ENCODE measurements around the gene RCAN1. TPM values are rescaled to one million over a fixed set of nuclear protein-coding genes. Genes with fewer than 3 reads are reported as not detected.

The RCAN1 gene
- total and polyA plus RNA-seq, 4 donors, result 26.7 to 67.9 (median 46.7) TPM

DNA sequence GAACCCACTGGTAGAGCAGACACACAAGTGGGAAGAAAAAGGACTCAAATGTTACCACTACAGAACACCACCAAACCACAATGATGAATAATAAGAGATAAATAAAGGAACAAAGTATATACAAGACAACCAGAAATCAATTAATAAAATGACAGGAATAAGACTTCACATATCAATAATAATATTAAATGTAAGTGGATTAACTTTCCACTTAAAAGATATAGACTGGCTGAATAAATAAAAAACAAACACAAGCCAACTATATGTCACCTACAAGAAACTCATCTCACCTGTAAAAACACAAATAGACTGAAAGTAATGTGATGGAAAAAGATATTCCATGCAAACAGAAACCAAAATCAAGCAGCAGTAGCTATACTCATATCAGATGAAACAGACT lies 46.9 kb upstream of the RCAN1 start:
- DNase-seq (ENCODE audit: low spot score), result no peak
- H3K4me3 ChIP-seq (ENCODE audit: low read depth in 1 of 3, low read length in 3 of 3), result no peak overlapping the region
- H3K27me3 ChIP-seq (ENCODE audit: control insufficient read depth in 4 of 4, insufficient read depth in 4 of 4, low read length in 3 of 4), result peaks cover 0 to 12% (median 2%) of the 10 kb centered on the region in 4 donors
- no peak overlapping the region for H3K27ac ChIP-seq (ENCODE audit: low read depth in 1 of 2, low read length in 2 of 2)
- H3K9me3 ChIP-seq (ENCODE audit: control insufficient read depth in 4 of 4, low read length in 3 of 4), result peaks cover 2 to 7% (median 3%) of the 10 kb centered on the region in 4 donors
- no peaks in the 10 kb centered on the region for H3K36me3 ChIP-seq (ENCODE audit: control insufficient read depth in 4 of 4, insufficient read depth in 3 of 4, low read depth in 1 of 4, low read length in 3 of 4)
- H3K9ac ChIP-seq (ENCODE audit: low read depth in 1 of 2, low read length in 2 of 2), result no peak overlapping the region
- TF ChIP-seq FOXA2 (IDR thresholded peaks at IDR 0.05) (no peak), NR2F2 (IDR thresholded peaks at IDR 0.05) (no peak), EGR1 (IDR thresholded peaks at IDR 0.05; ENCODE audit: low read depth in 2 of 2) (no peak), JUND (IDR thresholded peaks at IDR 0.05) (no peak), YY1 (IDR thresholded peaks at IDR 0.05) (no peak)
- TF ChIP-seq, protein P1, sequence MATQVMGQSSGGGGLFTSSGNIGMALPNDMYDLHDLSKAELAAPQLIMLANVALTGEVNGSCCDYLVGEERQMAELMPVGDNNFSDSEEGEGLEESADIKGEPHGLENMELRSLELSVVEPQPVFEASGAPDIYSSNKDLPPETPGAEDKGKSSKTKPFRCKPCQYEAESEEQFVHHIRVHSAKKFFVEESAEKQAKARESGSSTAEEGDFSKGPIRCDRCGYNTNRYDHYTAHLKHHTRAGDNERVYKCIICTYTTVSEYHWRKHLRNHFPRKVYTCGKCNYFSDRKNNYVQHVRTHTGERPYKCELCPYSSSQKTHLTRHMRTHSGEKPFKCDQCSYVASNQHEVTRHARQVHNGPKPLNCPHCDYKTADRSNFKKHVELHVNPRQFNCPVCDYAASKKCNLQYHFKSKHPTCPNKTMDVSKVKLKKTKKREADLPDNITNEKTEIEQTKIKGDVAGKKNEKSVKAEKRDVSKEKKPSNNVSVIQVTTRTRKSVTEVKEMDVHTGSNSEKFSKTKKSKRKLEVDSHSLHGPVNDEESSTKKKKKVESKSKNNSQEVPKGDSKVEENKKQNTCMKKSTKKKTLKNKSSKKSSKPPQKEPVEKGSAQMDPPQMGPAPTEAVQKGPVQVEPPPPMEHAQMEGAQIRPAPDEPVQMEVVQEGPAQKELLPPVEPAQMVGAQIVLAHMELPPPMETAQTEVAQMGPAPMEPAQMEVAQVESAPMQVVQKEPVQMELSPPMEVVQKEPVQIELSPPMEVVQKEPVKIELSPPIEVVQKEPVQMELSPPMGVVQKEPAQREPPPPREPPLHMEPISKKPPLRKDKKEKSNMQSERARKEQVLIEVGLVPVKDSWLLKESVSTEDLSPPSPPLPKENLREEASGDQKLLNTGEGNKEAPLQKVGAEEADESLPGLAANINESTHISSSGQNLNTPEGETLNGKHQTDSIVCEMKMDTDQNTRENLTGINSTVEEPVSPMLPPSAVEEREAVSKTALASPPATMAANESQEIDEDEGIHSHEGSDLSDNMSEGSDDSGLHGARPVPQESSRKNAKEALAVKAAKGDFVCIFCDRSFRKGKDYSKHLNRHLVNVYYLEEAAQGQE (IDR thresholded peaks at IDR 0.05), result no peak
- no peaks in the 10 kb centered on the region for H3K4me1 ChIP-seq (ENCODE audit: control insufficient read depth in 4 of 4, insufficient read depth in 4 of 4, low read length in 3 of 4)

DNA sequence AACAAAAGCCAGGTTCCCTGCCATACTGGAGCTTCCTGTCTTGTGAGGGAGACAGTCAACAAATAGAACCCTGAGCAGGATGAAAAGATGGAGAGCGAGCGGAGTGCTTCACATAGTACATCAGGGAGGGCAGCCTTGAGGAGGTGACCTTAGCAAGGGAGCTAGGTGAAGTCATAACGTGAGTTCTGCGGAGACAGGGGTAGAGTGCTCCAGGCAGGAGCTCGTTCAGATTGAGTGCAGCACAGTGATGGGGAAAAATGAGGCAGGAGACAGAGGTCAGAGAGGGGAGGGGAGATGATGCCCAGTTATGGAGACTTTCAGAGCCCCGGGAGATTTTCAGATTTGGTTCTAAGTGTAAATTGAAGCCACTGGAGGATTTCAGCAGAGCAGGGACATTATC lies 38.6 kb upstream of the RCAN1 start:
- DNase-seq (ENCODE audit: low spot score), result no peak
- Histone ChIP-seq H3K27ac (ENCODE audit: low read depth in 1 of 2, low read length in 2 of 2) (no peak overlapping the region), H3K4me1 (ENCODE audit: control insufficient read depth in 4 of 4, insufficient read depth in 4 of 4, low read length in 3 of 4) (no peaks in the 10 kb centered on the region), H3K36me3 (ENCODE audit: control insufficient read depth in 4 of 4, insufficient read depth in 3 of 4, low read depth in 1 of 4, low read length in 3 of 4) (no peaks in the 10 kb centered on the region), H3K27me3 (ENCODE audit: control insufficient read depth in 4 of 4, insufficient read depth in 4 of 4, low read length in 3 of 4) (peaks cover 0 to 4% (median 3%) of the 10 kb centered on the region in 4 donors), H3K9ac (ENCODE audit: low read depth in 1 of 2, low read length in 2 of 2) (no peak overlapping the region), H3K4me3 (ENCODE audit: low read depth in 1 of 3, low read length in 3 of 3) (no peak overlapping the region), H3K9me3 (ENCODE audit: control insufficient read depth in 4 of 4, low read length in 3 of 4) (no peaks in the 10 kb centered on the region)
- no peak for TF ChIP-seq HNF4G (IDR thresholded peaks at IDR 0.05)
- TF ChIP-seq HNF4A (conservative IDR thresholded peaks at IDR 0.05), result no peak
- TF ChIP-seq, protein P1 (IDR thresholded peaks at IDR 0.05), result no peak
- TF ChIP-seq, protein P2, sequence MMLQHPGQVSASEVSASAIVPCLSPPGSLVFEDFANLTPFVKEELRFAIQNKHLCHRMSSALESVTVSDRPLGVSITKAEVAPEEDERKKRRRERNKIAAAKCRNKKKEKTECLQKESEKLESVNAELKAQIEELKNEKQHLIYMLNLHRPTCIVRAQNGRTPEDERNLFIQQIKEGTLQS (IDR thresholded peaks at IDR 0.05), result no peak
- no peak for TF ChIP-seq YY1 (IDR thresholded peaks at IDR 0.05)
- TF ChIP-seq FOXA2 (IDR thresholded peaks at IDR 0.05), result no peak
- no peak for TF ChIP-seq NR2F2 (IDR thresholded peaks at IDR 0.05)
- 90% methylated on average over 6 of the region's 6 CpGs for WGBS

DNA sequence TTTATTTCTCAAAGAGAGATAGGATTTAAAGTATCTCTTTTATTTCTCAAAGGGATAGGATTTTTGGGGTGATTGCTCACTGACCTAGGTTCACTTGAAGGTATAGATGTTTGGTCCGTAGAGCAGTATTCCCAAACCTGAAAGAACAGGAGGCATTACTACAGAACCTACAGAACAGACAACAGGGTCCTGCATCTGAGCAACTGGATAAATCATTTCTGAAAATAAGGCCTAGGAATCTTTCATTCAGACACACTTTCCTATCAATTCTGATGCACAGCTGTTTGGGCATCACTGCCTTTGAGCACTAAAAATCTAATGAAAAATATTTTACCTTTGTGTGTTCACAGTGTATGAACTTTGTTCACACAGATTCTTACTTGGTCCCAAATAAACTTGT lies 36.7 kb upstream of the RCAN1 start:
- H3K9ac ChIP-seq (ENCODE audit: low read depth in 1 of 2, low read length in 2 of 2), result no peak overlapping the region
- no peak overlapping the region for H3K4me3 ChIP-seq (ENCODE audit: low read depth in 1 of 3, low read length in 3 of 3)
- DNase-seq (ENCODE audit: low spot score), result no peak
- no peaks in the 10 kb centered on the region for H3K9me3 ChIP-seq (ENCODE audit: control insufficient read depth in 4 of 4, low read length in 3 of 4)
- H3K4me1 ChIP-seq (ENCODE audit: control insufficient read depth in 4 of 4, insufficient read depth in 4 of 4, low read length in 3 of 4), result no peaks in the 10 kb centered on the region
- no peak overlapping the region for H3K27ac ChIP-seq (ENCODE audit: low read depth in 1 of 2, low read length in 2 of 2)
- peaks cover 0 to 4% (median 0%) of the 10 kb centered on the region in 4 donors for H3K27me3 ChIP-seq (ENCODE audit: control insufficient read depth in 4 of 4, insufficient read depth in 4 of 4, low read length in 3 of 4)
- H3K36me3 ChIP-seq (ENCODE audit: control insufficient read depth in 4 of 4, insufficient read depth in 3 of 4, low read depth in 1 of 4, low read length in 3 of 4), result no peaks in the 10 kb centered on the region
- WGBS, result 83% methylated on average over 1 of the region's 1 CpG
- TF ChIP-seq TAF1 (conservative IDR thresholded peaks at IDR 0.05), result no peak
- no peak for TF ChIP-seq JUND (IDR thresholded peaks at IDR 0.05)
- no peak for TF ChIP-seq RAD21 (IDR thresholded peaks at IDR 0.05)
- no peak for TF ChIP-seq FOXA1 (IDR thresholded peaks at IDR 0.05)
- TF ChIP-seq, protein P1 (IDR thresholded peaks at IDR 0.05), result no peak
- no peak for TF ChIP-seq FOXA2 (IDR thresholded peaks at IDR 0.05)
- TF ChIP-seq, protein P2 (IDR thresholded peaks at IDR 0.05), result no peak
- TF ChIP-seq NR2F2 (IDR thresholded peaks at IDR 0.05), result no peak
- no peak for TF ChIP-seq EGR1 (IDR thresholded peaks at IDR 0.05; ENCODE audit: low read depth in 2 of 2)
- no peak for TF ChIP-seq GABPA (IDR thresholded peaks at IDR 0.05 in 1 of 2, conservative IDR thresholded peaks at IDR 0.05 in 1 of 2)

All from liver (tissue), 9 donors.